Caco-2 (cell line): Measurements from ENCODE around the gene RANGAP1. TPM values are rescaled to one million over a fixed set of nuclear protein-coding genes. Genes with fewer than 3 reads are reported as not detected.

Experiments
- BruUV-seq: library from RNA; stranded (reverse); fragments of 400-500 nt; replicated peaks from 2 replicates; lab custom pipeline; 2021; lab: Mats Ljungman, UMichigan
- CTCF ChIA-PET: fragments of 300-600 bp; sonication (Branson Sonifier 250); formaldehyde crosslinking; loops from one replicate; lab custom pipeline; 2022; ENCODE audit warnings: antibody characterized with exemption; lab: Charles Lee
- POLR2A ChIA-PET: fragments of 300-600 bp; sonication (Branson Sonifier 250); formaldehyde crosslinking; loops from one replicate; lab custom pipeline; 2022; ENCODE audit warnings: antibody characterized with exemption; lab: Charles Lee
- DNase-seq, 2 experiments: peaks; one replicate each; pipeline versions ENCODE4 v3.0.0 to v3.0.0-alpha.2; 2020 to 2022
- H3K27me3 ChIP-seq: replicated peaks from 2 replicates; pipeline ENCODE4 v1.6.0; 2011; ENCODE audit warnings: low read length; ENCODE audit not compliant: control insufficient read depth, insufficient read depth
- H3K36me3 ChIP-seq: 2 replicates; pipeline ENCODE4 v1.5.1; 2011; ENCODE audit warnings: low read length; ENCODE audit not compliant: control insufficient read depth, insufficient read depth
- H3K4me1 ChIP-seq: fragments of 250-450 bp; sonication (Bioruptor Pico); 2 replicates; pipeline ENCODE4 v1.5.1; 2020; ENCODE audit warnings: mild to moderate bottlenecking
- H3K4me3 ChIP-seq: 2 replicates; pipeline ENCODE4 v1.5.1; 2011; ENCODE audit warnings: low read depth, mild to moderate bottlenecking, control low read depth, low read length
- H3K9me3 ChIP-seq: fragments of 250-450 bp; sonication (Bioruptor Pico); 2 replicates; pipeline ENCODE4 v1.5.1; 2020; ENCODE audit warnings: mild to moderate bottlenecking, moderate library complexity
- H3K27ac Mint-ChIP-seq: one replicate; pipeline ENCODE4 v1.8.0; 2022; ENCODE audit warnings: mixed read lengths; ENCODE audit not compliant: unreplicated experiment
- H3K27me3 Mint-ChIP-seq: one replicate; pipeline ENCODE4 v1.8.0; 2022; ENCODE audit warnings: mixed read lengths; ENCODE audit not compliant: insufficient read depth, unreplicated experiment
- H3K36me3 Mint-ChIP-seq: one replicate; pipeline ENCODE4 v1.8.0; 2022; ENCODE audit warnings: mild to moderate bottlenecking, mixed read lengths; ENCODE audit not compliant: insufficient read depth, unreplicated experiment
- H3K4me1 Mint-ChIP-seq: one replicate; pipeline ENCODE4 v1.8.0; 2022; ENCODE audit warnings: low read depth, mixed read lengths; ENCODE audit not compliant: unreplicated experiment
- H3K4me3 Mint-ChIP-seq: one replicate; pipeline ENCODE4 v1.8.0; 2022; ENCODE audit warnings: mild to moderate bottlenecking, moderate library complexity, mixed read lengths; ENCODE audit not compliant: unreplicated experiment
- H3K9me3 Mint-ChIP-seq: one replicate; pipeline ENCODE4 v1.8.0; 2022; ENCODE audit warnings: mixed read lengths; ENCODE audit not compliant: unreplicated experiment
- CTCF ChIP-seq, 2 experiments: fragments of 200-600 bp in 1 of 2; IDR thresholded peaks; 1 replicate in 1 of 2; 2 replicates in 1 of 2; pipeline versions ENCODE4 v1.5.1 to v1.8.0; 2011 to 2022; ENCODE audit warnings: antibody characterized with exemption in 1 of 2, control low read depth in 1 of 2, inconsistent platforms in 1 of 2, low read depth in 1 of 2, low read length in 1 of 2, mild to moderate bottlenecking in 1 of 2, moderate library complexity in 1 of 2; ENCODE audit not compliant: insufficient read depth in 1 of 2, severe bottlenecking in 1 of 2, unreplicated experiment in 1 of 2
- intact Hi-C: fragments of 100-400 bp; cut with micrococcal nuclease; formaldehyde crosslinking; loops from one replicate; pipeline ENCODE4 v1.10.0; 2022; ENCODE audit not compliant: unreplicated experiment
- total RNA-seq: library from RNA; stranded (reverse); gene quantifications from 2 replicates; pipeline ENCODE4 v1.2.3, GENCODE V29; 2022

Gene RANGAP1
- total RNA-seq, 1 experiment from 2014 or later = 106 TPM

DNA sequence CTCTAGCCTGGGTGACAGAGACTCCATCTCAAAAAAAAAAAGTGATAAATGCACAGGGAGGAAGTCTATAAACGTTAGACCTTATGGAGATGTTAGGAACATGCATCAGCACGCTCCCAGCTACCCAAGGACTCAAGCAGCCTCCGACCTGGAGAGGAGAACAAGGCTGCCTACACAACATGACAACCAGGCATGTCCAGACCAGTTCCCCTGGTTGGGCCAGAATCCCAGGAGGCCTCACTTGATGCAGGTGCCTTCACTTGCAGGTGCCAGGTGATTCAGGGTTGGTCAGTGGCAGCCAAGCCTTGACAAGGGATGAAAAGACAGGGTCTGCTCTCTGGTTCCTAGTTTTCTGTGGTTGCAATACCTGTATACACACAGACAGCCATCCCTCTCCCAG is 5.9 kb downstream of the RANGAP1 start:
- Histone ChIP-seq H3K27me3 (no peaks in the 10 kb centered on the region), H3K36me3 (peaks cover 4% of the 10 kb centered on the region), H3K4me3 (no peak overlapping the region), H3K4me1 (peaks cover 5% of the 10 kb centered on the region; the same call in 1 of the 2 replicates), H3K9me3 (no peaks in the 10 kb centered on the region)
- POLR2A ChIA-PET = no interaction called here
- Mint-ChIP-seq H3K36me3 (peaks cover 90% of the 10 kb centered on the region), H3K4me1 (peaks cover 6% of the 10 kb centered on the region), H3K27me3 (no peaks in the 10 kb centered on the region), H3K9me3 (no peaks in the 10 kb centered on the region), H3K27ac (no peak overlapping the region), H3K4me3 (no peak overlapping the region)
- no peak for DNase-seq
- no TSS peak for BruUV-seq
- CTCF ChIA-PET = no interaction called here
- no peak for TF ChIP-seq CTCF (IDR thresholded peaks at IDR 0.05; ENCODE audit: insufficient read depth in 1 of 2, low read depth in 1 of 2, low read length in 1 of 2, severe bottlenecking in 1 of 2, unreplicated experiment in 1 of 2)
- intact Hi-C loops = no loop called here

DNA sequence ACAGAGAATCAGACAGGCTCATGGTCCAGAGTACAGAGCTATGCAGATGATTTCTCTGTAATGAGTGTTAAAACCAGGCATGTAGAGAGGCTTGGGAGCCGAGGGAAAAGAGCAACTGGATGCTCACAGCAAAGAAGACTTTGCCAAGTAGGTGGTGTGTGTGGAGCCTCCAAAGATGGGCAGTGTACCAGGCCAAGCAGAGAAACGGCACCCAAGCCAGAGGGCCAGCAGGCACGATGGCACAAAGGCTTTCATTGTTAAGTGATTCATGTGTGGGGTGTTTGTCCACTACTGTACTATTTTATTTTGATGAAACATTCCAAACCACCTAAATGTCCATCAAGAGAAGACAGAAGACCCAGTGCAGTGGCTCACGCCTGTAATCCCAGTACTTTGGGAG is 11.1 kb downstream of the RANGAP1 start:
- no peak for DNase-seq
- H3K36me3 ChIP-seq = peaks cover 3% of the 10 kb centered on the region
- Mint-ChIP-seq H3K4me3 (no peak overlapping the region), H3K4me1 (no peaks in the 10 kb centered on the region), H3K27me3 (no peaks in the 10 kb centered on the region), H3K36me3 (peaks cover 96% of the 10 kb centered on the region), H3K9me3 (no peaks in the 10 kb centered on the region), H3K27ac (no peak overlapping the region)
- no peak for TF ChIP-seq CTCF (IDR thresholded peaks at IDR 0.05; ENCODE audit: insufficient read depth in 1 of 2, low read depth in 1 of 2, low read length in 1 of 2, severe bottlenecking in 1 of 2, unreplicated experiment in 1 of 2)
- H3K27me3 ChIP-seq = no peaks in the 10 kb centered on the region
- ChIA-PET POLR2A (no interaction called here), CTCF (no interaction called here)
- BruUV-seq = no TSS peak
- no peaks in the 10 kb centered on the region for H3K9me3 ChIP-seq
- H3K4me3 ChIP-seq = no peak overlapping the region
- intact Hi-C loops = no loop called here
- H3K4me1 ChIP-seq = no peaks in the 10 kb centered on the region

DNA sequence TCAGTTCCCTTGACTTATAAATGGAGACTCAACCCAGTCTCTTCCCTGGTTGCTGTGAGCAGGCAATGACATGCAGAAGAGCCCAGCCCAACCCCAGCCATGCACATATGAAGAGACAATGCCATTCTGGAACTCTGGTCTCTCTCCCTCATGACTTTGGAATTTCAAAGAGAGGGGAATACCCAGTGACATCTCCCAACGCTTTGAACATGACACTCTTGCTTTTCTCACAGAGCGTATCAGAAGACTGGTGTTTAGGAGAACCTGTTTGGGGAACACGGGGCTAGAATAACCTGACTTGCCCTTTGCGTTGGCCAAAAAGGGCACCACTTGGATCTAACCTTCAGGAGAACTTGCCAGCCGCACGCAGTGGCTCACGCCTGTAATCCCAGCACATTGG is 12.9 kb downstream of the RANGAP1 start:
- DNase-seq = no peak
- H3K36me3 ChIP-seq = peaks cover 3% of the 10 kb centered on the region
- no peaks in the 10 kb centered on the region for H3K9me3 ChIP-seq
- Mint-ChIP-seq H3K27ac (no peak overlapping the region), H3K4me1 (no peaks in the 10 kb centered on the region), H3K27me3 (no peaks in the 10 kb centered on the region), H3K4me3 (no peak overlapping the region), H3K36me3 (peaks cover 92% of the 10 kb centered on the region), H3K9me3 (no peaks in the 10 kb centered on the region)
- intact Hi-C loops = no loop called here
- no TSS peak for BruUV-seq
- no peaks in the 10 kb centered on the region for H3K27me3 ChIP-seq
- H3K4me3 ChIP-seq = no peak overlapping the region
- no peaks in the 10 kb centered on the region for H3K4me1 ChIP-seq
- no peak for TF ChIP-seq CTCF (IDR thresholded peaks at IDR 0.05; ENCODE audit: insufficient read depth in 1 of 2, low read depth in 1 of 2, low read length in 1 of 2, severe bottlenecking in 1 of 2, unreplicated experiment in 1 of 2)
- CTCF ChIA-PET = no interaction called here
- POLR2A ChIA-PET = no interaction called here
